CD4-positive, alpha-beta T cell treated with Interleukin-17A for 4 hours (primary cell): ENCODE measurements around the gene ENO1.

ENCODE experiments used
- DNase-seq: peaks from one replicate; pipeline ENCODE4 v3.0.0-alpha.2; 2020; ENCODE audit warnings: mixed read lengths

ENO1 gene

GRCh38 chr1:8870103-8870502 lies 8.4 kb downstream of the ENO1 start:
- no peak for DNase-seq

DNA sequence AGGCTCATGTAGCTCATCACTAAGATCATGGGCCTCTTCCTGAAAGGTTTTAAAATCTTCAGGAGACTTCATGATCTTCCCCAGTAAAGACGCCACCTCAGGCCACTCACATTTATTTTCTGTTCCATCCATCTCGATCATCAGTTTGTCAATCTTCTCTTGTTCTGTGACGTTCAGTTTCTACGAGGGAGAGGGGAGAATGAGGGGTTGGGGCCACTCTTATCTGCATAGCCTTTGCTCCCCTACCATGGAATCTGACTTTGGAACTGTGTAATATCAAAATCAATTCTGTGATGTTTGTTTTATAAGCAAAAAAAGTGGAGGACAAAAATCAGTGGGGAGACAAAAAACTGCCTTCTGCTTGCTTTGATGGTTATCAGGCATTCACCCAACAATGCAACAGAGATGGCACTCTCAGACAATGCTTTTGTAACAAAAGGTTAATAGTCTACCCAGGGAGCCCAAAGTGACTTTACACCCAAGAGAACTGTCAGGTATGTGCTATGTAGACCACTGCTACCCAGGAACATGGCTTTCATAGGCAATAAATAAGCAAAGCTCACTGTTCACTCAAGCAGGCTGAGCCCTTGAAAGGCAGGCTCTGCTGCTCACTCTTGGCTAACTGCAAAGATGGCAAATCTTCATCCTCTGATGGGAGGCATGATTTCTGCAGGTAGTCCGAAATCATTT lies 10.5 kb downstream of the ENO1 start:
- no peak for DNase-seq

- no peak for DNase-seq
Measured at GRCh38 chr1:8866792-8867415, 11.6 kb downstream of the ENO1 start.

DNA sequence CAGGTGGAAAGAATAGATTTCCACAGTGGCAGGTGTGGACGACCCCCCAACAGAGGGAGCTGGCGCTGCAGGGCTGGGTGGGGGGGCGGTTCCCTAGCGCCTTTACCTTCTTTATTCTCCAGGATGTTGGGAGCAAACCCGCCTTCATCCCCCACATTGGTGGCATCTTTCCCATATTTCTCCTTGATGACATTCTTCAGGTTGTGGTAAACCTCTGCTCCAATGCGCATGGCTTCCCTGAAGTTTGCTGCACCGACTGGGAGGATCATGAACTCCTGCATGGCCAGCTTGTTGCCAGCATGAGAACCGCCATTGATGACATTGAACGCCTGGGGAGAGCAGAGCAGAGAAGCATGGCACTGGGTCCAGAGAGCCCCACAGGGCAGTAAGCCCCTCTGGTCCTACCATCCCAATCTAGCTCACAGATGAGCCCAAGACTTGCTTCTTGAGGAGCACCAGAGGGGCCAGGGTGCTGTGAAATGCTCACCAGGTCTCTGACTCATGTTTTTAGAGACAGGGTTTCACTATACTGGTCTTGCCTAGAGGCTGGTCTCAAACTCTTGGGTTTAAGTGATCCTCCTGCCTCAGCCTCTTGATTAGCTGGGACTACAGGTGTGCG lies 12.2 kb downstream of the ENO1 start:
- DNase-seq, result no peak

DNA sequence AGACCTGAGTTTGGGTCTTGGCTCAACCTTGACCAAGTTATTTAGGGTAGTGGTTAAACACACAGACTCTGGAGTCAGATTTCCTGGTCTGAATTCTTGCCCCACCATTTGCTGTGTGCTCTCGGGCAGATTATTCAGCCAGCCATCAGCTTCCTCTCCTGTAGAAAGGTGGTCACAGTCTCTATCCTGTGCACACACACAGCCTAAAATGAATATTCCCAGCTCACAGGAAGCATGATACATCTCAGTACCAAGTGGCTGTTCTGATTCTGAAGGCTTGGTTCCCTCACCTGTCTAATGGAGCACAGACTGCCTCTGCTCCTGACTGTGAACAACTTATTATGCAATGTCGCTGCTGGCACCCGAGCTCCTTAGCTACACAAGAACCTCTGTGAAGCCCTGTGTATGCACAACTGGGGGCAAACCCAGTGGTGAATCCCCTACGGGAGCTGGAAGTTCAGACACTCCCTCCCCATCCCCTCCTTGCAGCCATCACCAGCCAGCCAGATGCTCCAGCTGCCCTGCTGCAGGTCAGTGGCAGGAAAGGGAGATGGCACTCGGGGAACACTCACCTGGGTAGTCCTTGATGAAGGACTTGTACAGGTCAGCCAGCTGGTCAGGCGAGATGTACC lies 13.7 kb downstream of the ENO1 start:
- no peak for DNase-seq

- DNase-seq, result no peak
Measured at GRCh38 chr1:8863794-8864233, 14.7 kb downstream of the ENO1 start.

- no peak for DNase-seq
Measured at GRCh38 chr1:8863138-8863537, 15.3 kb downstream of the ENO1 start.

DNA sequence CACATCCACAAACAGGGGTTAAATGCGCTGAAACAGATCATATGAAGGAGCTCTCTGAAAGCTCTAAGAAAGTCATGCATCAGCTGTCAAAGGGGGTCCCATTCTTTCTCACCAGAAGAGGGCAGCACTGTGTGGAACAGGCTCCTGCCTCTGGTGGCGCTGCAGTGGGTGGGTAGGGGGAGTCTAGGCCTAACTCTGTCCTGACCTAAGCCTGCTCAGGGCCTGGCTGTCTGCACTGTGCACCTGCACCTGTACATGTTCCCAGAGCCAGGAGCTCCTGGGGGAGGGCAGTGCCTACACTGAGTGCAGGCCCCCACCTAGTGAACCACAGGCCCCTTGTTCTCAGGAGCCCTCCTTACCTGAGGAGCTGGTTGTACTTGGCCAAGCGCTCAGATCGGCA lies 16.0 kb downstream of the ENO1 start:
- peak; percentile 65 for DNase-seq

- DNase-seq, result no peak
Measured at GRCh38 chr1:8860738-8861516, 17.6 kb downstream of the ENO1 start.

DNA sequence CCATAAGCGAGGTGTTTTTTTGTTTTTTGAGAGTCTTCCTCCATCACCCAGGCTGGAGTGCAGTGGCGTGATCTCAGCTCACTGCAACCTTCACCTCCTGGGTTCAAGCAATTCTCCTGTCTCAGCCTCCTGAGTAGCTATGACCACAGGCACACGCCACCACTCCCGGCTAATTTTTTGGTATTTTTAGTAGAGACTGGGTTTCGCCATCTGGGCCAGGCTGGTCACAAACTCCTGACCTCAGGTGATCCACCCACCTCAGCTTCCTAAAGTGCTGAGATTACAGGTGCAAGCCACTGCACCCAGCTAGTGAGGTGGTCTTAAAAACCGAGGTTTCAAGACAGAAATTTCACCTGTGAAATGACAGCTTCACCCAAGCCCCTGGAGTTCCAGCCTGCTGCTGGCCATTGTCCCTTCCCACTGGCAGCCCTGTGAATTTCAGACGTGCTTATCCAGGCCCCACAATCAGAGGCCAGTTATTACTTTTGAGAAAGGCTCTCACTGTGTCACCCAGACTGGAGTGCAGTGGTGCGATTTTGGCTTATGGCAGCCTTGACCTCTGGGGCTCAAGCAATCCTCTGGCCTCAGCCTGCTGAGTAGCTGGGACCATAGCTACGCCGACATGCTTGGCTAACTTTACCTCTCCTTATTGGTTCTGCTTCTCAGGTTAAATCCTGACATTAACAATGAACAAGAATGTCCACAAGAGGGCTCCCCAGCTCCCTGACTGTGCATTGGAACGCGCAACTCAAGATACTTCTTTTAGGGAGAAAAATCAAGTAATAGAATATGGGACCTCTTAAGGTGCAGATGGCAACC lies 19.4 kb downstream of the ENO1 start:
- peak; percentile 71 for DNase-seq

GRCh38 chr1:8858112-8858668 lies 20.3 kb downstream of the ENO1 start:
- peak; percentile 24 for DNase-seq

DNA sequence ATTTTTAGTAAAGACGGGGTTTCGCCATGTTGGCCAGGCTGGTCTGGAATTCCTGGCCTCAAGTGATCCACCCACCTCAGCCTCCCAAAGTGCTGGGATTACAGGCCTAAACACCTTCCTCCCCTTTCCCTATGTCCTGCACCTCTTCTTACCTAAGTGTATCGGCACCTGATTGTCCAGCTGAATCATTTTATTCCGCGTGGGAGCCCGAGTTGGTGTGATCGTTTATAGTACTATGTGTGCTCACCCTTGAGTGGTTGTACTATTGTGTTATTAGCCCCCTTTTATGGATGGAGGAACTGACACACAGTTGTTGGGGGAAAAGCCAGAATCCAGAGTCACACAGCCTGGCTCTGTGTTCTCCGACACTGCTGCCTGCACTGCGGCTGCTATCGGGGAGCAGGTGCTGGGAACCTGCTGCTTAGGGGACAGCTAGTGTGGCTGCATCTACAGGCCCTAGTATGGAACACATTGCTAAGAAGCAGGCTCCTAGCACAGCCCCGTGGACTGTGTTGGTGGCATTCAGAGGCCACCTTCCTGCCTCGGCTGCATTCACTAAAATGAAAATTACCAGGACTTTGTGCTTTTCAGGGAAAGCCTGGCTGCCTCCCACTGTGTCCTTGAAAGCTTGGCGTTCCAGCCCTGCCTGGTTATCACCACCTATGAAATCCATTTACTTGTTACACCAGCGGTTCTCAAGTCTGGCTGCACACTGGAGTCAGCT lies 21.6 kb downstream of the ENO1 start:
- no peak for DNase-seq

GRCh38 chr1:8854240-8854639 lies 24.2 kb downstream of the ENO1 start:
- DNase-seq, result no peak

GRCh38 chr1:8851060-8851459 lies 27.4 kb downstream of the ENO1 start:
- DNase-seq, result no peak

DNA sequence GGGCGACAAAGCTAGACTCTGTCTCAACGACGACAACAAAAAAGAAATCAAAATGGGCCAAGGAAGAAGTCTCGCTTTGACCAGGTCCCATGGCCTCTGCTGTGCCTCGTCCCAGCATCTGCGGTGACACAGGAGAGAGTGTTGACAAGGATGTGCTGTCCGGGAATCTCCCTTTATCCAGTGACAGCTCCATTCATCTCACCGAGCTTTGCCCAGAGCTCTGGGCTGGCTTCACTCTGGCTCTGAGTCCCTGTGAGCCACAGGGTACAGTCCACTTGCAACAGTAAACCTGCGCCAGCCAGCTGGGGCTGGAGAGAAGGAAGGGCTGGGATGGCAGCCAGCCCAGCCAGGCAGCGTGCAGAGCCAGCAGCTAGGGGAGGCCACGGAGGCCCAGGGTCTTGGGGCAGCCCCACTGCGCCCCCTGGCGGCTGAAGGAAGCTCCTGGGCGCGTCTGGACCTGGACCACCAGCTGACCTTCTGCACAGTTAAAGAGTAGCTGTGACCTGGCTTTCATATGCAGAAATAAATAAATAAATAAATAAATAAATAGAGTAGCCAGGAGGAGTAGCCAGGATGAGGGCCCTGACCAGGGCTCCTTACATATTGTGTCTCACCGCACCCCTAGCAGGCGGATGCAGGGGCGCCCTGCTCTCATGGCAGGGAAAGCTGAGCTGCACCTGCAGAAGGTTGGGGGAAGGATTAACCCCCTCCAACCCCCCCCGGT lies 29.7 kb downstream of the ENO1 start:
- DNase-seq, result peak; percentile 86

GRCh38 chr1:8847990-8848389 lies 30.5 kb downstream of the ENO1 start:
- DNase-seq, result no peak

DNA sequence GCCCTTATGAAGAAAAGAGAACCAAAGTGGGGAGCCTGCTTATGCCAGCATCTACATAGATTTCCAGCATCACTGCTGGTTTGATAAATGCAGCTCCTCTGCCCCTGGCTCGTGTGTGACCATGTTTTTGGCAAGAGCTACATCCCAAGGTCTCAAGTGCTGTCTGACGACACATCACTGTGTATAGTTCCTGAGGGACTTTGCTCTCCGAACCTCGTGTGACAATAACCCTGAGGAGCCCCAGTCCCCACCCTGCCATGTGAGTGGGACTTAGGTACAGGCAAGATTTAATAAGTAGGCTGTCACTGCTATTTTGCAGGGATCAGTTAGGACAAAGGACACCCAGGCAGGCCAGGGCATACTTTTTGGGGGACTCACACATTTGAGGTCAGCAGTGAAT lies 32.2 kb downstream of the ENO1 start:
- no peak for DNase-seq

- no peak for DNase-seq
Measured at GRCh38 chr1:8845104-8846097, 33.1 kb downstream of the ENO1 start.

DNA sequence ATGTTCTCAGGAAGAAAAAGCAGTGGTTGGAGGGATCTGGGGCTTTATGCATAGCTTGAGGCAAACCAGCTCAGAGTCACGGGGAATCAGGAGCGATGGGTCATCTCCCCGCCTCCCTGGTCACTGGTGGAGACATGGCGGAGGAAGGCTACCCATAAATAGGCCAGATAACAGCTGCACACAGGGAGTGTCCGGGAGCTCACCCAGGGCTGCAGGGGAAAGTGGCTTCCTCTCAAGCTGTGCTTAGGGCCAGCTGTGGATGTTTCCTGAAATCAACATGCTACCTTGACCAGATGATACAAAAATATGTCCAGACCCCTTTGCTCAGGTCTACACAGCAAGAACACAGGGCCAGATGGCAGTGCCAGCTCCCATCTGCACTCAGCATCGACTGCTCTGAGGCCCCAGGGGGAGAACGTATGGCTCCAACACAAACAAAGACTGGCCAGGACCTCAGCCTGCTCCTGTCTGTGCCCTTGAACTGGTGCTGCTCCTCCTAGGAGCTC lies 33.9 kb downstream of the ENO1 start:
- no peak for DNase-seq
